SK-N-SH treated with all-trans-retinoic acid at 6 μM for 48 hours (cell line): ENCODE data around the gene MYO1B.

Experiments used
- ARNTL ChIP-seq: fragments of 450-650 bp; formaldehyde crosslinking; IDR thresholded peaks from 2 replicates; pipeline ENCODE4 v1.5.0; 2020; ENCODE audit warnings: low read depth, mild to moderate bottlenecking, moderate library complexity, borderline replicate concordance
- BACH2 ChIP-seq: fragments of 250-450 bp; sonication (Bioruptor Pico); IDR thresholded peaks from 2 replicates; pipeline ENCODE4 v1.9.0; 2021; ENCODE audit warnings: mild to moderate bottlenecking, borderline replicate concordance
- ISL1 ChIP-seq: fragments of 250-450 bp; sonication (Bioruptor Pico); IDR thresholded peaks from 2 replicates; pipeline ENCODE4 v2.1.2; 2022; ENCODE audit warnings: mild to moderate bottlenecking, moderate library complexity
- OSR1 ChIP-seq: fragments of 250-450 bp; sonication (Bioruptor Pico); IDR thresholded peaks from 2 replicates; pipeline ENCODE4 v1.8.0; 2022; ENCODE audit warnings: moderate library complexity, mild to moderate bottlenecking, inconsistent platforms
- PPARA ChIP-seq: fragments of 250-450 bp; sonication (Bioruptor Pico); IDR thresholded peaks from 2 replicates; pipeline ENCODE4 v1.5.0; 2020; ENCODE audit warnings: mild to moderate bottlenecking, borderline replicate concordance
- RARB ChIP-seq: fragments of 250-450 bp; sonication (Bioruptor Pico); IDR thresholded peaks from 2 replicates; pipeline ENCODE4 v1.8.0; 2021; ENCODE audit warnings: mild to moderate bottlenecking, moderate library complexity
- SNAI2 ChIP-seq: fragments of 250-450 bp; sonication (Bioruptor Pico); IDR thresholded peaks from 2 replicates; pipeline ENCODE4 v1.5.0; 2020; ENCODE audit warnings: mild to moderate bottlenecking, moderate library complexity
- TCF4 ChIP-seq: fragments of 250-450 bp; sonication (Bioruptor Pico); IDR thresholded peaks from 2 replicates; pipeline ENCODE4 v1.8.0; 2021; ENCODE audit warnings: mild to moderate bottlenecking, moderate library complexity, borderline replicate concordance
- TOX ChIP-seq: fragments of 250-450 bp; sonication (Bioruptor Pico); IDR thresholded peaks from 2 replicates; pipeline ENCODE4 v1.8.0; 2021; ENCODE audit warnings: mild to moderate bottlenecking, moderate library complexity, borderline replicate concordance
- ZFP30 ChIP-seq: fragments of 450-650 bp; formaldehyde crosslinking; IDR thresholded peaks from 2 replicates; pipeline ENCODE4 v1.5.0; 2022; ENCODE audit warnings: mild to moderate bottlenecking, moderate library complexity
- ZNF70 ChIP-seq: fragments of 450-650 bp; formaldehyde crosslinking; IDR thresholded peaks from 2 replicates; pipeline ENCODE4 v1.5.0; 2020; ENCODE audit warnings: mild to moderate bottlenecking, moderate library complexity
- TF ChIP-seq, protein P1 (sequence below): fragments of 250-450 bp; sonication (Bioruptor Pico); IDR thresholded peaks from 2 replicates; pipeline ENCODE4 v1.5.1; 2020; ENCODE audit warnings: low read depth, mild to moderate bottlenecking, moderate library complexity
- TF ChIP-seq, protein P2 (sequence below): fragments of 250-450 bp; sonication (Bioruptor Pico); IDR thresholded peaks from 2 replicates; pipeline ENCODE4 v1.8.0; 2020; ENCODE audit warnings: mild to moderate bottlenecking, moderate library complexity, borderline replicate concordance
- TF ChIP-seq, protein P3 (sequence below): fragments of 250-450 bp; sonication (Bioruptor Pico); IDR thresholded peaks from 2 replicates; pipeline ENCODE4 v1.5.1; 2021; ENCODE audit warnings: mild to moderate bottlenecking, moderate library complexity

DNA sequence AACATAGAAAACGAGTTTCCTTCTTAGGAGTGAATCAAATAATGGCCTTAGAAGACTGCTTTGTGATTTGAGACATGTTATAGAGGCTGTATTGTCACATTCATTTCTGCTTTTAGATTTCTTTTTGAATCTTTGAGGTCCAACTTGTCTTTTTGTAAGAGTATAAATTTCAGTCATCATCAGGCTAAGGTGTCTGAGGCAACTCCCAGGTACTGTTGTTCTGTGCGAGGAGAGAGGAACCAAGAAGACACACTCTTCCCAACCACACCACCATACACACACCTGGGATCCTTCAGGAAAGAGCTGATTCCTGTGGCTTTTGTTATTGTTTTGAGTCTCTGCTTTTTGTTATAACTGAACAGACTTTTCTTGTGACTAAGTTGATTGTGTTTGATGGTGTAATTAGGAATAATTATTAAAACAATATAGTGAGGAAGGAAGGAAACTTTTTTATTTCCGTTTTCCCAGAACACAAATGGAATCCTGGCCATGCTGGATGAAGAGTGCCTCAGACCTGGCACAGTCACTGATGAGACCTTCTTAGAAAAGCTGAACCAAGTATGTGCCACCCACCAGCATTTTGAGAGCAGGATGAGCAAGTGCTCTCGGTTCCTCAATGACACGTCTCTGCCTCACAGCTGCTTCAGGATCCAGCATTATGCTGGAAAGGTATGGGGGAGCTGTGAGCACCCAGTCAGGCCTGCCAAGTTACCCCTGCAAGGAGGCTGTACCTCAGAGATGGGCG, 140.4 kb downstream of the MYO1B start:
- TF ChIP-seq ARNTL (CRISPR knock-in tag) (no peak), ISL1 (CRISPR knock-in tag) (no peak), OSR1 (CRISPR knock-in tag) (no peak), ZFP30 (no peak), BACH2 (CRISPR knock-in tag) (no peak), PPARA (CRISPR knock-in tag) (no peak), ZNF70 (CRISPR knock-in tag) (no peak), RARB (CRISPR knock-in tag) (no peak), SNAI2 (CRISPR knock-in tag) (no peak), TOX (CRISPR knock-in tag) (no peak), TCF4 (CRISPR knock-in tag) (no peak)
- TF ChIP-seq, protein P1, sequence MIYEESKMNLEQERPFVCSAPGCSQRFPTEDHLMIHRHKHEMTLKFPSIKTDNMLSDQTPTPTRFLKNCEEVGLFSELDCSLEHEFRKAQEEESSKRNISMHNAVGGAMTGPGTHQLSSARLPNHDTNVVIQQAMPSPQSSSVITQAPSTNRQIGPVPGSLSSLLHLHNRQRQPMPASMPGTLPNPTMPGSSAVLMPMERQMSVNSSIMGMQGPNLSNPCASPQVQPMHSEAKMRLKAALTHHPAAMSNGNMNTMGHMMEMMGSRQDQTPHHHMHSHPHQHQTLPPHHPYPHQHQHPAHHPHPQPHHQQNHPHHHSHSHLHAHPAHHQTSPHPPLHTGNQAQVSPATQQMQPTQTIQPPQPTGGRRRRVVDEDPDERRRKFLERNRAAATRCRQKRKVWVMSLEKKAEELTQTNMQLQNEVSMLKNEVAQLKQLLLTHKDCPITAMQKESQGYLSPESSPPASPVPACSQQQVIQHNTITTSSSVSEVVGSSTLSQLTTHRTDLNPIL: no peak
- TF ChIP-seq, protein P2, sequence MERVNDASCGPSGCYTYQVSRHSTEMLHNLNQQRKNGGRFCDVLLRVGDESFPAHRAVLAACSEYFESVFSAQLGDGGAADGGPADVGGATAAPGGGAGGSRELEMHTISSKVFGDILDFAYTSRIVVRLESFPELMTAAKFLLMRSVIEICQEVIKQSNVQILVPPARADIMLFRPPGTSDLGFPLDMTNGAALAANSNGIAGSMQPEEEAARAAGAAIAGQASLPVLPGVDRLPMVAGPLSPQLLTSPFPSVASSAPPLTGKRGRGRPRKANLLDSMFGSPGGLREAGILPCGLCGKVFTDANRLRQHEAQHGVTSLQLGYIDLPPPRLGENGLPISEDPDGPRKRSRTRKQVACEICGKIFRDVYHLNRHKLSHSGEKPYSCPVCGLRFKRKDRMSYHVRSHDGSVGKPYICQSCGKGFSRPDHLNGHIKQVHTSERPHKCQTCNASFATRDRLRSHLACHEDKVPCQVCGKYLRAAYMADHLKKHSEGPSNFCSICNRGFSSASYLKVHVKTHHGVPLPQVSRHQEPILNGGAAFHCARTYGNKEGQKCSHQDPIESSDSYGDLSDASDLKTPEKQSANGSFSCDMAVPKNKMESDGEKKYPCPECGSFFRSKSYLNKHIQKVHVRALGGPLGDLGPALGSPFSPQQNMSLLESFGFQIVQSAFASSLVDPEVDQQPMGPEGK (CRISPR knock-in tag): no peak
- TF ChIP-seq, protein P3, sequence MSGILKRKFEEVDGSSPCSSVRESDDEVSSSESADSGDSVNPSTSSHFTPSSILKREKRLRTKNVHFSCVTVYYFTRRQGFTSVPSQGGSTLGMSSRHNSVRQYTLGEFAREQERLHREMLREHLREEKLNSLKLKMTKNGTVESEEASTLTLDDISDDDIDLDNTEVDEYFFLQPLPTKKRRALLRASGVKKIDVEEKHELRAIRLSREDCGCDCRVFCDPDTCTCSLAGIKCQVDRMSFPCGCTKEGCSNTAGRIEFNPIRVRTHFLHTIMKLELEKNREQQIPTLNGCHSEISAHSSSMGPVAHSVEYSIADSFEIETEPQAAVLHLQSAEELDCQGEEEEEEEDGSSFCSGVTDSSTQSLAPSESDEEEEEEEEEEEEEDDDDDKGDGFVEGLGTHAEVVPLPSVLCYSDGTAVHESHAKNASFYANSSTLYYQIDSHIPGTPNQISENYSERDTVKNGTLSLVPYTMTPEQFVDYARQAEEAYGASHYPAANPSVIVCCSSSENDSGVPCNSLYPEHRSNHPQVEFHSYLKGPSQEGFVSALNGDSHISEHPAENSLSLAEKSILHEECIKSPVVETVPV (CRISPR knock-in tag): no peak
